HG02610 (cell line): ENCODE data around the gene BLID.

Experiments
- ATAC-seq: cut with Tn5 transposase; IDR thresholded peaks from one replicate; pipeline ENCODE4 v1.9.1; 2021; ENCODE audit warnings: mild to moderate bottlenecking, moderate library complexity; ENCODE audit not compliant: unreplicated experiment

BLID gene

DNA sequence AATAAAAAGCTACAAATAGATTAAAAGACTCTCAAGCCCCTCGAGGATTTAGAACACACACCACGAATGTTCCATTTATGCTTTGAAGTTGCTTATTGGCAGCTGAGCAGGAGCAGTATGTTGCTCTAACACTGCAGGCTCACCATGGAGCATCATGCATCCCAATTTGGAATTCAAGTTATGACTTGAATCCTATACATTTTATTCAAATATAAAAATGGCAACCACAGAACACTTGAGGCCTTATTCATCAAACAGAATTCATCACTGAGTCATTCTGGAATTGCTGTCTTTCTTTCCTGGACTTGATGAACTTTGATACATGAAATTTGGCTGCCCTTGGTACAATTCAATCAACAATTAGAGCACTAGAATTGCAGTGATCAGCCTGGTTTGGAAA is 24.5 kb upstream of the BLID start:
- ATAC-seq, result no peak

DNA sequence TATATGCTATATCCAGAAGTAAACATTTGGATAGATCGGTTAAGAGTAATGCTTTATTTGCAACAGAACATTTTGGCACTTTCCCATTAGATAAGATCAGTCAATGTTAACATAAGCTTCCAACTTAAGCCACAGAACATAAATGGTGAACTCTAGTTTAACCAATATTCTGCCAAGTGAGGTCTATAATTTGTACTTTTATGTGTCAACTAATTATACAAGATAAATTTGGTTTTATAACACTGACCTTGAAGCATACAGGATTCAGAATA is 23.5 kb upstream of the BLID start:
- no peak for ATAC-seq

DNA sequence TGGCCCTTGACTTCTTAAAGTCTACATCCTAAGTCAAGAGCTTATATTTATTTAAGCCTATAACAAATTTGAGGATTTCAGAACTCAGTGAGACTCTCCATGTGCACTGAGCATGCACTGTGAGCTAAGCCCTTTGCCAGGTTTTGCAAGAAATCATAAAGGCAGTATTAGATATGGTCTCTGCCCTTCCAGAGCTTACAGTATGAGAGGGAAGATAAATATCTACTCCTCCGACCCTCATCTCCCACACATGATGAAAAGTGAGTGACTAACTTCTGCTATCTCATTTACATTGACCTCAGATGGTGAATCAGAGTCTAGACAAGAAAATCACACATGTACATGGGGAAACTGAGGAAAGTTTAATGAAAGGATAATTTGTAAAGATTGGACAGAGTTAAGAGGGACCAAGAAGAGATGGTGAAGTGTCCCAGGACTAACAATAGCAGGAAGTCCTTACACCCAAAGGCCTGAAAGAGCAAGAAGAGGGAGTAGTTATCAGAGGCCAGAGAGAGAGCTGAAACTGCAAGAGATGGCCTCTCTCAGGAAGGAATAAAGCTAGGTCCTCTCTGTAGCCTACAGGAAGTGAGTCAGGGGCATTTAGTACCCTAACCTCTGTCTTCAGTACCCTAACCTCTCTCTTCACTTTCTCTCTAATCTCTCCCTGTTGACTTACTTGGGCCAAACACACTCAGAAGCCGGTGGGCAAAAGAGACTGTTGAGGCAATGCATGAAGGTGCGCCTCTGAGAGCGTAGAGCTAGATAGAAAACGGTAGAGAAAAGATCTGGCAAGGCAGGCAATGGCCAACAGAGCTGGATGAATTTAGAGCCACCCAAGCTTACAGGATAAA is 23.0 kb upstream of the BLID start:
- ATAC-seq, result no peak

DNA sequence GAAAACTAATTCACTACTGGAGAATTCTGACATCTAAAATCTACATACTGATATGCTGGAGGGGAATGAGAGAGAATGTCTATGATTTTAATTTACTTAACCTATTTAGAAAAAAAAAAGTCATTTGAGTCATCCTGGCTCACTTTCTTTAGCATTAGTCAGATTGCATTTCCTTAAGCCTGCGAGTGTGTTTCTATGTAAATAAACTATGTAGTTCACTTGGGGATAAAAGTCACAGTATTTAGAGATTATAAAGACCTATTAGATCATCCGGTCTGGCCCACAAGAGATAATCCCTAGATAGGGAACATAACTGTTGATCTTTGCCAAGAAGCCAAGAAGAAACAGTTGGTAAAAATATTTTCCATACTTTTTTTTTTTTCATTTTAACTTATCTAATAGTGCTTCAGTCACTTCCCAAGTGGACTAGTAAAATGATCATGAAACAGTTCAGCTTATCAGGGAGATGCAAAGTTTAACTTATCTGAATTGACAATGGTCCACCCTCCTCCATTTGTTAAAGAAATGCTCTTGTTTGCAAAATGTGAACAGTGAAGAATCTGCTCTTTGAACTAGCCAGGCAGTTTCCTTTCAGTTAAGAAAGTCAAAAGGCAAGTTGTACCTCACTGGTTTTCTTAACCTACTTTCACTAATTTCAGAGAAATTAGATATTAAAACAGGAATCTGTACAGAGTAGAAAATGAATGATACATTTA is 21.2 kb upstream of the BLID start:
- ATAC-seq, result no peak

DNA sequence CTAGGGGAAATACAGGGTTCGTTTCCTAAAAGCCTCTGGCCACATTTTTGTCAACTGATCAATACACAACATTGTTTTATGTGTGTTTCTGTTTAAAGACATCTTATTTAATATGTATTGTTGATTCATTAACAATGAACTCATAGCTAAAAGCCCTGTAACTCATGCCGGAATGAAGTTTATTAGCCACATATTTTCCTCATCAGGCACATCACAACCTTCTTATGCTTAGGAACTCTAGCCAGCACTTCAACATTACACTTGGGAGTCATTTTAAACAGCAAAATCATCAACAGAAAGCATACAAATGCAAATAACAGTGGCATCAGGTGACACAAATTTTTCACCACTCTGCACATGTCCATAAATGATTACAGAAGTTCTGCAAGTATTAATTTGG is 15.1 kb upstream of the BLID start:
- no peak for ATAC-seq

DNA sequence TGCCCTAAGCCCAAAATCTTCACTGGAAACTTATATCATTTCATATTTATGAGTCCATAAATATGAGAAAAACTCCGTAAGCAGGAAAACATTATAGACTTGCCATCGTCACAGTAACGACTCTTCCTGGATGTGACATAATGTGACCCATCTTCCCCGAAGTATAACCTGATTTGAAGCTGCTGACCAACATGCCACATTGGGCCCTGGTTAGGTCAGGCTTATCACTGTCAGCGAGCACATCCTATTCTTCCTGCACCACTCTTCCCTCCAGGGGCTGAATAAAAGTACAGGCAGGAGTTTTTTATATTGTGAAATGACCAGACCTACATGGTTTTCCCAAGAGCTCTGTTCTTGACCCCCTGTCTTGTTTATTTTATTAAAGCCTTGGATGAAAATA is 12.1 kb upstream of the BLID start:
- no peak for ATAC-seq

DNA sequence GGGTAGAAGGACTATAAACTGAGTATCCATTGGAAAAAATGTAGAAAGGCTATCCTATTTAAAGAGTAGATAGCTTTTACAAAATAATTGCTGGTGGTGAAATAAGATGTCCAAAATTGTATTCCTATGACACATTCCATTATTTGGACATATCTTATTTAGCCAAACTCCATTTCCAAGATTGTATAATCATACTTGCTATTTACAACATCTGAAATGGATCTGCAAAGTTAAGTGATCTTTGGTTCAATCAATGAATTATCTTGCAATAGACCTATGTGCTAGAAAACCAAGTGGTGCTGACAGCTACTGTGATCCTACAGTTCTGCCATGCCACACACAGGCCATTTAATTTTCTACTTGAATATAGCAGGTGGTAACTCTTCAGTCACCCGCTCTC is 11.0 kb upstream of the BLID start:
- ATAC-seq, result no peak

DNA sequence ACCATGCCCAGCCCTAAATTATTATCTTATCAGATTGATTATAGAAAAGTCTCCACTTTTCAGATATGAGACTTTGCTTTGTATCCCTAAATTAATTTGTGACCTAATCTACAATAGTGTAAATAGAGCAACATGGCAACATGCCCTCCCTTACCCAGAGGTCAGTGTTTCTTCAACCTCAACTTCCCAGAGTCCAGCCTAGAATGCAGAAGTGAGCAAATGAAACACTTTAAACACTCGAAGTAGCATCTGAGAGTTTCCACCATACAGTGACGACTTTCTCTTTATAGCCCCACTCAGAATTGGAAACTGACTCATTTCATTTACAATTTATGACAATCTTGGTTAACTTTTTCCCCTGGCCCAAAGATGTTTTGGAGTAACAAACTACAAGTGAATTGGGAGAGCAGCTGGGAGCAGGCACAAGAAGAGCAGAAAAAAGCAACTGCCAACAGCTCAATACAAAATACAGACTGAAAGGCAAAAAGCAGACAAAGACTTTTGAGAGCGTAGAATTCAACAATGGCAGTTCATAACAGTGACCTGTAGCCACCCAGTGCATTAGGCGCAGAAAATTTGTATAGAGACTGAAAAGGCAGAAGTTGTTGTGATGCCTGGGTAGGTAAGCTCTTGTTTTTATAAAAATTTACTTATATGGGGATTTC is 10.1 kb upstream of the BLID start:
- no peak for ATAC-seq

DNA sequence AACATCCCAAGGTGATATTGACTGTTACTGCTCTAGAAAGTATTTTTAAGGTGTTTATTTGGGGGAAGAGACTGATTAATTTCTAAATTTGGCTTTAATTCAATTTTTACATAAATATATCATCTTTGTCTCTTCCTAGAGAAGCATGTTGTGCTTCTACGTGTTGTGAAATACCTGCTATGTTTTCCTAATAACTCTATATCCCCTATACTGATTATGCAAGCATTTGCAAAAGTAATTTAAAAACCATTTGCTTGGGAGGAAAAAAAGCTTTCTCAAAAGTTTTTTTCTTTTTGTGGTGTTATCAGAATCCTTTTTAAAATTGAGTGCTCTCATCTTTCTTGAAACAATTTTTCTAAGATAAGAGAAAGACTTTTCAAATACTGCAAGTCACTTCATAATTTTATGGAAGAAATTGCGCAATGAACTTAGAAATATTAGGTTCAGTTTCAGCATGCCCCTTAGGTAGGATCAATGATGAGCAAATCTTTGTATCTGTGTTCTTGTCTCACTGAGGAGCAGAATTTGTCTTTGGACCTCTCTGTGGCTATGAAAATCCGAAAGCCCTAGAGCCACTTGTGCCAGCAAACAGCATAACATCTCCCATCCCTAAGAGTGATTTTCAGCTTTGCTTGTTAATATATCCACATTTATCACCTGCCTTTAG is 7.4 kb upstream of the BLID start:
- no peak for ATAC-seq

DNA sequence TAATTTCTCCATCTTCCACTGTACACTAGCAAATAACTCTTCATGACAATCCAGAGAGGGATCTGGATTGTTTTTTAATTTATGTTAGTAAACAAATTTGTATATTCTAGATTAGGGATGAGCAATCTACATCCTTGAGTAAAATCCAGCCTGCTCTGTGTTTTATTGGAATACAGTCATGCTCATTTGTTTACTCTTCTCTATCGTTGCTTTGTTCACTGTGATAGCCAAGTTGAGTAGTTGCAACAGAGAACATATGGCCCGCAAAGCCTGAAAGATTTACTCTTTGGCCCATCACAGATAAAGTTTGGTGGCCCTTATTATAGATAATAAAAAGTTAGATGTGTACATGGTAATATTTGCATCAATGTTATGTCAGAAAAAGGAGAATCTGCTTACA is 6.2 kb upstream of the BLID start:
- ATAC-seq, result no peak

DNA sequence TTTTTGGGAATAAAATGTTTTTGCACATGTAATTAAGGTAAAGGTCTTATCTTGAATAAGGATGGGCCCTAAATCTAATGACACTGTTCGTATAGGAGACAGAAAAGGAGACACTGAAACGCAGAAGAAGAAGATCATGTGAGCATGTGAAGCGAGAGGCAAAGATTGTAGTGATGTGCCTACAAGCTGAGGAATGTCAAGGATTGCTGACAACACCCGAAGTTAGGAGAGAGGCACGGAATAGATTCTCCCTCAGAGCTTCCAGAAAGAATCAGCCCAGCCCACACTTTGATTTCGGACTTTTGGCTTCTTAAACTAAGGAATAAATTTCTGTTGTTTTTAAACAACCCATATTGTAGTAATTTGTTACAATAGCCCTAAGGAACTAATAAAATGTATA is 4.1 kb upstream of the BLID start:
- no peak for ATAC-seq

DNA sequence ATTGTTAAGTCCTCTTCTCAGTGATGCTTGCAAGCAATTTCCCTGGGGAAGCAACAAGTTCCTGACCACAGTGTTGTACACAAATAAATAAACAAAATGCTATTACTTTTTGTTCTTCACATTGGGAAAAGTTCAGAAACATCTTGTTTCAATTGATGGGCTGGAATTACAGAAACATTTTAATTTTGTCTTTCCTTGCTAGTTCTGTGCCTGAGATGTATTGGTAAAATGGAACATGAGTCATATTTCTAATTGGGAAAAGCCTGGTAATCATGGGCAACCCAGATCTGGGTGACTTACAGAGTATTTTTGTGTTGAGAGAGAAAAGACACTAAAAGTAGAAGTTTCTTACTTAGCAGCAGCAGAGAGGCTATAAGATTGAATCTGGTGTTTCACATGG is 576 bp upstream of the BLID start:
- no peak for ATAC-seq

DNA sequence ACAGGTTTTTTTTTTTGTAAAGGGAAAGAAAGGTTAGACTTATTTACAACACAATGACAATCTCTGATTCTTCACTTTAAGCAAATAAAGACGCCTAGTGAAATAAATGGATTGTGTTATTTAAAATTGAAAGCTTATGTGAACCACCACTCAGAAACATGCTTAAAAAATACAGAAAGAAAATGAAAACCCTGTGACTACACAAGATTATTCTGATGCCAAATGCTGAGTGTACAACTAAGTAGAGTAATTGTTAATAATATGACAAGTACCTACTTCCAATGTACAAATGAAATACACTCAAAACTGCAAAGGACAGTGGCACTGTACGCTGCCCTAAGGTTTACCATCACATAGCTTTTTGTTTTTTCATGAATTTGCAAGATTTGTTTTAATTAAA is 1.0 kb downstream of the BLID start:
- no peak for ATAC-seq

DNA sequence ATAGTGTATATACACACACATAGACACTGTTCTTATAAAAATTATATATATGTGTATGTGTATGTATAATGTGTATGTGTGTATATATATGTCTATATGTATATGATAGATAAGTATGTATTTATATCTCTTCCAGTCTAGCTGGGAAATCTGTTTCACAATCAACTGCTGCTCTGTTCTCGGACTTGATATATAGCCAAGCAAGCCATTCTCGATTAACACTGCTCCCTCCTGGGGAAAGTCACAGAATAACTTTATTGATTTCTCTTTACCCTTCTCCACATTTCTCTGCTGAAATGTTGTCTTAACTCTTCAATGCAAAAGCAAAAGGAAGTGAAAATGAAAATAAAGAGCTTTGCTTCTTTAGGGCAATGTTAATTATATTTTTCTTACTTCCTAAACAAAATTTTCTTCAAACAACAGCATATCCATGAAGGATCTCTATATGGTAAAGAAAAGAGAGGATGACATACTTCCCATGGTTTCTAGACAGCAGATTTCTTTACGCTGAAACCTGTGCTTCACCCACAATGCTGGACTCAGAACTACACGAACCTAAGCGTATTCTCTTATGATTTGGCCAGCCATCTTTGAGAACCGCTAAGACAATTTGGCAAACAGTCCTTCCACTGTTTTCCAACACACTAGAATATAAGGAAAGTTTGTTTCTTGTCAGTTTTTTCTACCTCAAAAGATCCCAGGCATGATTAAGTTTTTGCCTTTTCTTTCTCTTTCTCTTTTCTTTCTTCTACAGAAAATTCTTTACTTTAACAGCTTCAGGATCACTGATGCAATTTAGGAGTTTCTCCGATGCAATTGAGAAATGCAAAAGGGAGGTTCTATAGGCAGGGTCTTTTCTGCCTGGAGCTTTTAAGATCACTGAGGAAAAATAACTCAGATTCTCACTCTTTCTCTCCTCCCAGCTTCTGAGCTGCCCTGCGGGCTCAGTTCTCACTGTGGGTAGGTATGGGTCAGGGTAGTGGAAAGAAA is 1.9 kb downstream of the BLID start:
- no peak for ATAC-seq

DNA sequence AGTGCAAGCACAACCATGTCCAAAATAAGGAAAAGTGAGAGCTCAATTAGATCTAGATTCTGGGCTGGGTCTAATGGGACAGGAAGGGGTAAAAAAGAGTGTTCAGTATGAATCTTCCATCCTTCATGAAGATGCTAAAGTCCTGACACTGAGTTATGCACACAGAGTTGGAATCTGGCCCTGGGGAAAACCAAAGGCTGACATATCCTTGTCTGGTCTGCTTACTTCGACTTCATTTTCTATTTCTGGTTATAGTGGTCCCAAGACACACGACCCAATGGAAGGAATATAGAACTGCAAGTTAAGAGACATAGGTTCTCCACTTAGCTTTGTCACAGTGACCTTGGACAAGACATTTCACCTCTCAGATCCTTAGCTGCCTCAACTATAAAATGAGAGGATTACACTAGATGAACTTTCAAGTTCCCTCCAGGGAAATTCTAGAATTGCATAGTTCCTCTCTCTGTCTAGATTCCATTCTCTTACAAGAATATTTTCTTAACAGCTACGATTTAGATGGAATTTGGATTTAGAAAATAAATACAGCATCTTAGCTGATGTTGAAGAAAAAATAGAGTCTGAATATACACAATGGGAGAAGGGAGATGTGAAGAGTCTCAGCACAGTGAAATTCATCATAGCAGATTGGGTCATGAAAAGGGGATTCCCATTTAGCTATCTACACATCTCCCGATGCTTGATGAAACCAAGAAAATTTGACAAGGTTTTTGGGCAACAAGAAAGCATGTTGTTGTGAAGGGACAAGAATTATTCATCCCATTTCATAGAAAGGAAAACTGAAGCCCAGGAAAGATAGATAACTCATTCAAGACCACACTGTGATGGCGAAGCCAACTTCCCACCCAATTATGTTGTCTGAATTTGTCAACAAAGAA is 3.3 kb downstream of the BLID start:
- ATAC-seq, result no peak

DNA sequence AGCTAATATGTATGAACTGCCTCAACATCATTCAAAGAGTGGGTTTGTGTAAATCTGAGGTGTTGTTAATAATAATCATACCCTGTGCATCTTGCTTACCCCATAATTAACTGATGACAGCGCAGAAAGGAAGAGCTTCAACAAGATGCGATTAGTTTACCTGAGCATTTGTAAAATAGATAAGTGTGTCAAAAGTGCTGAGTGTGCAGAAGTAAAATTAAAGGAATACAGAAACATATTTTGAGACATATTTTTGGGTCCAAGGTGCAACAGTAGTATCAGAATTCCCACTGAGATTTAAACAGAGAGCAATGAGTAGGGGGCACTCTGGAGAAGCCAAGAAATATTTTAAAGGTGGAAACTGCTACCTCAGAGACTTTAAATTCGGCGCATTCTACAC is 6.1 kb downstream of the BLID start:
- no peak for ATAC-seq

DNA sequence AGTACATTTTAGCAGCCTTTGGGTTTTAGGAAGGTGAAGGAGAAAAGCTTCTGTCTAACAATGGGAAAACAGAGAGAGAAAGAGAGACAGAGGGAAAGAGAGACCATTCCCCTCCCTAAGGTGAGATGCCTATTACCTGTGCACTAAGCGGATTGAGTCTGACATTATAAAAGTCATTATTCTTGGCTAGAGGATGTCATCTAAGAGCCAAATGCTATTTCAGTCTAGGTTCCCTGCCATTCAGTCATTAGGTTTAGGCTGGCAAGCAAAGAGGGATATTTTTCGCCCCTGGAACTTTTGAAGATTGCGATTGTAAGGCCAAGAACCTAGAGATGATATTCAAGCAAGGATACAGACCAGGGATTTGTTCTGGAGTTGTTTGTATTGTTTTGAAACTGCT is 7.2 kb downstream of the BLID start:
- no peak for ATAC-seq

DNA sequence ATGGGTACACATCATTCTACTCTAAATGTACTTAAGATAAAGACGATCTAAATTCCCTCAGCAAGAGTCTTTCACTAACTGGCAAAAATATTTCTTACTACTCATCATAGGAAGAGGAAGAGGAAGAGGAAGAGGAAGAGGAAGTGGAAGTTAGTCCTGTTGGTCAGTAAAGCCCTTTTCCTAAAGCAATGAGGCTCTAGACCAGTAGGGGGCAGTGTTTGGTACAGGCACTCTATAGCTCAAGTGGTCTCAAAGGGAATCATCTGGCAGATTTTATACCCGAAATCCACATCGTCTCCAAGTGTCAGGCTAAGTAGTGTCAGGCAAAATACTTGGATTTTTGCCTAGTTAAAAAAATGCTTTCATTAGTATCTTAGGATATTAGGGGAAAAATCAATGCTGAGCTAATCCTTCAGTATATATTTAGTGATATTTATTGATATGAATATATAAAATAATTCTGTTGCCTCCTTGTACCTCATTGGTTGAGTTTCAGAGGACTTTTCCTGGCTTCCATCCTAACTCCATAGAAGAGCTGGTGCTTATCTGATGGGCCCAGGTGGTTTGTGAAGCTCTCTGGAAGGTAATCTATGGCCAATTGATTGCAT is 7.7 kb downstream of the BLID start:
- no peak for ATAC-seq

DNA sequence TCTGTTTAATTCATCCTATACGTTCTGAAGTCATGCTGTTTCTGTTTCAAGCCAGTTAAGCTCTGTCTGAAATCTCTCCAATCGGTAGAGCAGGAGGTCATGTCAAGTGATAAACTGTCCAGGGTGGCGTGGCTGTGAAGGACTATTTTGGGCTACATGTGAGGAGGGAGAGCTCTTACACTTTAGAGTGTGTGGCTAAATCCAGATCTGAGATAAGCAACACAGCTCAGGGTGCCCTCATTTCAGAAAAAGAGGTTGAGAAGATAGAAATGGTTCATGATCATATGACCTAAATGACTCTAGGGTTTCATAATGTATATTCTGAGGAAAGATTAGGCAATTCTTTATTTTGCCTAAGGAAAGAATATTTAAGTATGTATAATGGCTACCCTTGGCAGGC is 8.4 kb downstream of the BLID start:
- no peak for ATAC-seq
